HTR-8/SVneo (cell line): ENCODE measurements around the gene ZNF358.

Experiments
- DNase-seq: peaks from one replicate; pipeline ENCODE4 v3.0.0; 2011; ENCODE audit warnings: low spot score, mixed read lengths; ENCODE audit not compliant: insufficient read length
- FAIRE-seq: peaks from 2 replicates; lab custom pipeline; 2011; peaks lifted over from hg19 to GRCh38; lab: Jason Lieb, UNC

The ZNF358 gene

GRCh38 chr19:7488736-7489353 is 27.1 kb upstream of the ZNF358 start, which contains the start of gene PEX11G:
PEX11G (minus strand) TSS chr19:7489035; CDS start chr19:7489010, 25 bp downstream.
- DNase-seq (peak; percentile 96), FAIRE-seq (peak; percentile 88)

GRCh38 chr19:7489609-7490044 is 26.3 kb upstream of the ZNF358 start:
- DNase-seq (no peak), FAIRE-seq (no peak)

GRCh38 chr19:7492142-7492541 is 23.8 kb upstream of the ZNF358 start:
- no peak for FAIRE-seq
- DNase-seq, result no peak

- DNase-seq, result no peak
- FAIRE-seq, result no peak
Observed at GRCh38 chr19:7492558-7492957, 23.3 kb upstream of the ZNF358 start.

GRCh38 chr19:7494416-7495098 is 21.3 kb upstream of the ZNF358 start:
- FAIRE-seq (no peak), DNase-seq (no peak)

GRCh38 chr19:7497292-7497691 is 18.6 kb upstream of the ZNF358 start:
- DNase-seq (no peak), FAIRE-seq (no peak)

GRCh38 chr19:7500811-7501450 is 15.0 kb upstream of the ZNF358 start:
- DNase-seq, result peak; percentile 83
- FAIRE-seq, result peak; percentile 99

- FAIRE-seq, result peak; percentile 85
- no peak for DNase-seq
Observed at GRCh38 chr19:7502552-7502951, 13.4 kb upstream of the ZNF358 start.

- no peak for FAIRE-seq
- DNase-seq, result no peak
Observed at GRCh38 chr19:7504684-7505083, 11.2 kb upstream of the ZNF358 start.

- no peak for FAIRE-seq
- no peak for DNase-seq
Observed at GRCh38 chr19:7505288-7505681, 10.6 kb upstream of the ZNF358 start.

- FAIRE-seq (no peak), DNase-seq (no peak)
Observed at GRCh38 chr19:7505682-7506384, 10.1 kb upstream of the ZNF358 start.

GRCh38 chr19:7506385-7507328 is 9.2 kb upstream of the ZNF358 start:
- peak; percentile 13 for FAIRE-seq

GRCh38 chr19:7507884-7508283 is 8.0 kb upstream of the ZNF358 start:
- DNase-seq (peak; percentile 95), FAIRE-seq (peak; percentile 95)

More at GRCh38 chr19:7506385-7507328, 9.2 kb upstream of the ZNF358 start:
- DNase-seq, result peak; percentile 64

- FAIRE-seq, result no peak
- no peak for DNase-seq
Observed at GRCh38 chr19:7509625-7510024, 6.3 kb upstream of the ZNF358 start.

GRCh38 chr19:7512400-7512851 is 3.5 kb upstream of the ZNF358 start:
- DNase-seq (peak; percentile 72), FAIRE-seq (peak; percentile 23)

GRCh38 chr19:7513809-7514642 is 1.9 kb upstream of the ZNF358 start:
- FAIRE-seq, result no peak
- no peak for DNase-seq

GRCh38 chr19:7515110-7515644 is 726 bp upstream of the ZNF358 start:
- DNase-seq (no peak), FAIRE-seq (no peak)

GRCh38 chr19:7516333-7516732 is 430 bp downstream of the ZNF358 start:
- DNase-seq (no peak), FAIRE-seq (no peak)
